ENCODE data around the gene ANKDD1A. TPM values are rescaled to one million over a fixed set of nuclear protein-coding genes. Genes with fewer than 3 reads are reported as not detected.

ANKDD1A gene
- total and polyA plus RNA-seq, 4 donors = 11.1 to 29.2 (median 18.5) TPM

- no peak for DNase-seq
- intact Hi-C loops (cut with DNase I) = no loop called here
- WGBS, 2 donors = 94 to 95% methylated on average over 13 of the region's 13 CpGs
- H3K9me3 ChIP-seq (ENCODE audit: control insufficient read depth, low read length) = no peaks in the 10 kb centered on the region
- H3K4me1 ChIP-seq (ENCODE audit: control insufficient read depth in 1 of 2, insufficient read depth in 2 of 2, low read length in 2 of 2) = no peaks in the 10 kb centered on the region
- ATAC-seq (ENCODE audit: low FRiP score) = no peak
- no peak overlapping the region for H3K4me3 ChIP-seq (ENCODE audit: low read length in 2 of 2)
- H3K36me3 ChIP-seq (ENCODE audit: control insufficient read depth in 1 of 2, insufficient read depth in 2 of 2, low read length in 1 of 2) = no peaks in the 10 kb centered on the region
- no peak overlapping the region for H3K27ac ChIP-seq (ENCODE audit: low read depth in 1 of 2, low read length in 2 of 2)
- H3K27me3 ChIP-seq (ENCODE audit: control insufficient read depth in 1 of 2, insufficient read depth in 2 of 2, low read length in 1 of 2) = no peaks in the 10 kb centered on the region
Measured at GRCh38 chr15:64925335-64926330, 13.9 kb downstream of the ANKDD1A start.

GRCh38 chr15:64926661-64927060 is 15.0 kb downstream of the ANKDD1A start:
- WGBS, 2 donors = 94 to 96% methylated on average over 8 of the region's 8 CpGs
- DNase-seq (no peak), ATAC-seq (ENCODE audit: low FRiP score) (no peak)
- H3K9me3 ChIP-seq (ENCODE audit: control insufficient read depth, low read length) = no peaks in the 10 kb centered on the region
- intact Hi-C loops (cut with DNase I) = no loop called here
- H3K4me3 ChIP-seq (ENCODE audit: low read length in 2 of 2) = no peak overlapping the region
- no peaks in the 10 kb centered on the region for H3K36me3 ChIP-seq (ENCODE audit: control insufficient read depth in 1 of 2, insufficient read depth in 2 of 2, low read length in 1 of 2)
- no peaks in the 10 kb centered on the region for H3K4me1 ChIP-seq (ENCODE audit: control insufficient read depth in 1 of 2, insufficient read depth in 2 of 2, low read length in 2 of 2)
- no peaks in the 10 kb centered on the region for H3K27me3 ChIP-seq (ENCODE audit: control insufficient read depth in 1 of 2, insufficient read depth in 2 of 2, low read length in 1 of 2)
- H3K27ac ChIP-seq (ENCODE audit: low read depth in 1 of 2, low read length in 2 of 2) = no peak overlapping the region

- Histone ChIP-seq H3K27ac (ENCODE audit: low read depth in 1 of 2, low read length in 2 of 2) (no peak overlapping the region), H3K36me3 (ENCODE audit: control insufficient read depth in 1 of 2, insufficient read depth in 2 of 2, low read length in 1 of 2) (no peaks in the 10 kb centered on the region), H3K4me3 (ENCODE audit: low read length in 2 of 2) (no peak overlapping the region), H3K4me1 (ENCODE audit: control insufficient read depth in 1 of 2, insufficient read depth in 2 of 2, low read length in 2 of 2) (no peaks in the 10 kb centered on the region), H3K9me3 (ENCODE audit: control insufficient read depth, low read length) (no peaks in the 10 kb centered on the region), H3K27me3 (ENCODE audit: control insufficient read depth in 1 of 2, insufficient read depth in 2 of 2, low read length in 1 of 2) (no peaks in the 10 kb centered on the region)
- ATAC-seq (ENCODE audit: low FRiP score) (no peak), DNase-seq (no peak)
- 88 to 91% methylated on average over 10 of the region's 10 CpGs for WGBS, 2 donors
- intact Hi-C loops (cut with DNase I) = no loop called here
Measured at GRCh38 chr15:64928626-64929220, 17.0 kb downstream of the ANKDD1A start.

GRCh38 chr15:64930019-64930652 is 18.4 kb downstream of the ANKDD1A start:
- Histone ChIP-seq H3K27ac (ENCODE audit: low read depth in 1 of 2, low read length in 2 of 2) (no peak overlapping the region), H3K9me3 (ENCODE audit: control insufficient read depth, low read length) (no peaks in the 10 kb centered on the region), H3K4me1 (ENCODE audit: control insufficient read depth in 1 of 2, insufficient read depth in 2 of 2, low read length in 2 of 2) (no peaks in the 10 kb centered on the region), H3K27me3 (ENCODE audit: control insufficient read depth in 1 of 2, insufficient read depth in 2 of 2, low read length in 1 of 2) (no peaks in the 10 kb centered on the region), H3K4me3 (ENCODE audit: low read length in 2 of 2) (no peak overlapping the region), H3K36me3 (ENCODE audit: control insufficient read depth in 1 of 2, insufficient read depth in 2 of 2, low read length in 1 of 2) (no peaks in the 10 kb centered on the region)
- intact Hi-C loops (cut with DNase I) = no loop called here
- 90 to 92% methylated on average over 10 of the region's 10 CpGs for WGBS, 2 donors
- ATAC-seq (ENCODE audit: low FRiP score) (no peak), DNase-seq (no peak)

GRCh38 chr15:64930778-64931371 is 19.2 kb downstream of the ANKDD1A start:
- Histone ChIP-seq H3K27ac (ENCODE audit: low read depth in 1 of 2, low read length in 2 of 2) (no peak overlapping the region), H3K4me1 (ENCODE audit: control insufficient read depth in 1 of 2, insufficient read depth in 2 of 2, low read length in 2 of 2) (no peaks in the 10 kb centered on the region), H3K9me3 (ENCODE audit: control insufficient read depth, low read length) (no peaks in the 10 kb centered on the region), H3K36me3 (ENCODE audit: control insufficient read depth in 1 of 2, insufficient read depth in 2 of 2, low read length in 1 of 2) (no peaks in the 10 kb centered on the region), H3K4me3 (ENCODE audit: low read length in 2 of 2) (no peak overlapping the region), H3K27me3 (ENCODE audit: control insufficient read depth in 1 of 2, insufficient read depth in 2 of 2, low read length in 1 of 2) (no peaks in the 10 kb centered on the region)
- ATAC-seq (ENCODE audit: low FRiP score) = no peak
- no peak for DNase-seq
- intact Hi-C loops (cut with DNase I) = no loop called here
- WGBS, 2 donors = 77 to 82% methylated on average over 11 of the region's 11 CpGs

GRCh38 chr15:64931381-64931780 is 19.7 kb downstream of the ANKDD1A start:
- Histone ChIP-seq H3K4me1 (ENCODE audit: control insufficient read depth in 1 of 2, insufficient read depth in 2 of 2, low read length in 2 of 2) (no peaks in the 10 kb centered on the region), H3K27me3 (ENCODE audit: control insufficient read depth in 1 of 2, insufficient read depth in 2 of 2, low read length in 1 of 2) (no peaks in the 10 kb centered on the region), H3K4me3 (ENCODE audit: low read length in 2 of 2) (no peak overlapping the region), H3K9me3 (ENCODE audit: control insufficient read depth, low read length) (no peaks in the 10 kb centered on the region), H3K27ac (ENCODE audit: low read depth in 1 of 2, low read length in 2 of 2) (no peak overlapping the region), H3K36me3 (ENCODE audit: control insufficient read depth in 1 of 2, insufficient read depth in 2 of 2, low read length in 1 of 2) (no peaks in the 10 kb centered on the region)
- WGBS, 2 donors = 90 to 96% methylated on average over 8 of the region's 8 CpGs
- DNase-seq = no peak
- intact Hi-C loops (cut with DNase I) = no loop called here
- no peak for ATAC-seq (ENCODE audit: low FRiP score)

GRCh38 chr15:64934023-64934422 is 22.3 kb downstream of the ANKDD1A start:
- no peaks in the 10 kb centered on the region for H3K36me3 ChIP-seq (ENCODE audit: control insufficient read depth in 1 of 2, insufficient read depth in 2 of 2, low read length in 1 of 2)
- H3K4me1 ChIP-seq (ENCODE audit: control insufficient read depth in 1 of 2, insufficient read depth in 2 of 2, low read length in 2 of 2) = no peaks in the 10 kb centered on the region
- H3K27ac ChIP-seq (ENCODE audit: low read depth in 1 of 2, low read length in 2 of 2) = no peak overlapping the region
- no peak overlapping the region for H3K4me3 ChIP-seq (ENCODE audit: low read length in 2 of 2)
- ATAC-seq (ENCODE audit: low FRiP score) = no peak
- no peaks in the 10 kb centered on the region for H3K27me3 ChIP-seq (ENCODE audit: control insufficient read depth in 1 of 2, insufficient read depth in 2 of 2, low read length in 1 of 2)
- H3K9me3 ChIP-seq (ENCODE audit: control insufficient read depth, low read length) = no peaks in the 10 kb centered on the region
- intact Hi-C loops (cut with DNase I) = no loop called here
- DNase-seq = no peak
- WGBS, 2 donors = 97 to 98% methylated on average over 11 of the region's 11 CpGs

- Histone ChIP-seq H3K36me3 (ENCODE audit: control insufficient read depth in 1 of 2, insufficient read depth in 2 of 2, low read length in 1 of 2) (no peaks in the 10 kb centered on the region), H3K27me3 (ENCODE audit: control insufficient read depth in 1 of 2, insufficient read depth in 2 of 2, low read length in 1 of 2) (no peaks in the 10 kb centered on the region), H3K9me3 (ENCODE audit: control insufficient read depth, low read length) (no peaks in the 10 kb centered on the region), H3K4me3 (ENCODE audit: low read length in 2 of 2) (no peak overlapping the region), H3K4me1 (ENCODE audit: control insufficient read depth in 1 of 2, insufficient read depth in 2 of 2, low read length in 2 of 2) (no peaks in the 10 kb centered on the region), H3K27ac (ENCODE audit: low read depth in 1 of 2, low read length in 2 of 2) (no peak overlapping the region)
- intact Hi-C loops (cut with DNase I) = no loop called here
- ATAC-seq (ENCODE audit: low FRiP score) = peak; percentile 75
- 32 to 43% methylated on average over 3 of the region's 3 CpGs for WGBS, 2 donors
- no peak for DNase-seq
Measured at GRCh38 chr15:64938192-64938591, 26.5 kb downstream of the ANKDD1A start.
